ENCODE results near the gene GADD45B. TPM values are rescaled to one million over a fixed set of nuclear protein-coding genes. Genes with fewer than 3 reads are reported as not detected.

GADD45B gene
- total RNA-seq, 2 donors from 2014 or later: 430 to 498 TPM

GRCh38 chr19:2519482-2519881 lies 43.6 kb downstream of the GADD45B start:
- no peak for DNase-seq (ENCODE audit: low spot score)
- Histone ChIP-seq H3K9me3 (no peaks in the 10 kb centered on the region), H3K27ac (no peak overlapping the region), H3K4me1 (ENCODE audit: control insufficient read depth in 1 of 2, low read depth in 2 of 2) (peaks cover 10 to 15% of the 10 kb centered on the region in 2 donors), H3K36me3 (no peaks in the 10 kb centered on the region), H3K27me3 (replicated peaks; ENCODE audit: insufficient read depth) (no peaks in the 10 kb centered on the region), H3K4me3 (no peak overlapping the region)
- no peak for TF ChIP-seq CTCF (IDR thresholded peaks at IDR 0.05)
- ATAC-seq (ENCODE audit: insufficient number of reproducible peaks, low FRiP score, low read depth): no peak

- Histone ChIP-seq H3K4me3 (peak overlapping the region; percentile 50), H3K27ac (peak overlapping the region; percentile 83 to 87), H3K4me1 (ENCODE audit: control insufficient read depth in 1 of 2, low read depth in 2 of 2) (peaks cover 12 to 28% of the 10 kb centered on the region in 2 donors), H3K27me3 (replicated peaks; ENCODE audit: insufficient read depth) (no peaks in the 10 kb centered on the region), H3K36me3 (no peaks in the 10 kb centered on the region), H3K9me3 (no peaks in the 10 kb centered on the region)
- peak; percentile 67 for TF ChIP-seq CTCF (IDR thresholded peaks at IDR 0.05)
- DNase-seq (ENCODE audit: low spot score) (peak; percentile 62), ATAC-seq (ENCODE audit: insufficient number of reproducible peaks, low FRiP score, low read depth) (peak; percentile 54)
These were observed 47.8 kb downstream of the GADD45B start for GRCh38 chr19:2523630-2524311.

GRCh38 chr19:2524361-2524839 lies 48.5 kb downstream of the GADD45B start:
- DNase-seq (ENCODE audit: low spot score) (no peak), ATAC-seq (ENCODE audit: insufficient number of reproducible peaks, low FRiP score, low read depth) (no peak)
- Histone ChIP-seq H3K4me3 (peak overlapping the region; percentile 56), H3K4me1 (ENCODE audit: control insufficient read depth in 1 of 2, low read depth in 2 of 2) (peaks cover 12 to 28% of the 10 kb centered on the region in 2 donors), H3K9me3 (no peaks in the 10 kb centered on the region), H3K27ac (peak overlapping the region; percentile 83 to 87), H3K27me3 (replicated peaks; ENCODE audit: insufficient read depth) (no peaks in the 10 kb centered on the region), H3K36me3 (no peaks in the 10 kb centered on the region)
- no peak for TF ChIP-seq CTCF (IDR thresholded peaks at IDR 0.05)

GRCh38 chr19:2524840-2525723 lies 49.2 kb downstream of the GADD45B start:
- Histone ChIP-seq H3K36me3 (no peaks in the 10 kb centered on the region), H3K9me3 (no peaks in the 10 kb centered on the region), H3K27me3 (replicated peaks; ENCODE audit: insufficient read depth) (no peaks in the 10 kb centered on the region), H3K27ac (peak overlapping the region; percentile 41 to 83), H3K4me3 (peak overlapping the region; percentile 56), H3K4me1 (ENCODE audit: control insufficient read depth in 1 of 2, low read depth in 2 of 2) (peaks cover 12 to 28% of the 10 kb centered on the region in 2 donors)
- no peak for TF ChIP-seq CTCF (IDR thresholded peaks at IDR 0.05)
- ATAC-seq (ENCODE audit: insufficient number of reproducible peaks, low FRiP score, low read depth): peak; percentile 49
- DNase-seq (ENCODE audit: low spot score): peak; percentile 61

- Histone ChIP-seq H3K4me3 (no peak overlapping the region), H3K9me3 (no peaks in the 10 kb centered on the region), H3K36me3 (no peaks in the 10 kb centered on the region), H3K27ac (no peak overlapping the region), H3K4me1 (ENCODE audit: control insufficient read depth in 1 of 2, low read depth in 2 of 2) (peaks cover 12 to 28% of the 10 kb centered on the region in 2 donors), H3K27me3 (replicated peaks; ENCODE audit: insufficient read depth) (no peaks in the 10 kb centered on the region)
- no peak for ATAC-seq (ENCODE audit: insufficient number of reproducible peaks, low FRiP score, low read depth)
- TF ChIP-seq CTCF (IDR thresholded peaks at IDR 0.05): no peak
- no peak for DNase-seq (ENCODE audit: low spot score)
These were observed 51.2 kb downstream of the GADD45B start for GRCh38 chr19:2527171-2527570.

All from thoracic aorta (tissue), 2 donors.